GM21367 (cell line): ENCODE measurements around the gene SOAT2.

ENCODE experiments used
- ATAC-seq: cut with Tn5 transposase; IDR thresholded peaks from one replicate; pipeline ENCODE4 v1.9.1; 2021; ENCODE audit not compliant: unreplicated experiment

SOAT2 gene

GRCh38 chr12:53102883-53103807 is at the start of gene SOAT2:
TSS of gene SOAT2 (plus strand) at chr12:53103486. CDS start at chr12:53103578, 92 bp downstream.
- no peak for ATAC-seq

- peak; percentile 82 for ATAC-seq
Observed at GRCh38 chr12:53054112-53054878, 49.0 kb upstream of the SOAT2 start.

GRCh38 chr12:53055471-53056266 is 47.6 kb upstream of the SOAT2 start:
- no peak for ATAC-seq

GRCh38 chr12:53056296-53056695 is 47.0 kb upstream of the SOAT2 start:
- ATAC-seq = no peak

GRCh38 chr12:53056901-53057300 is 46.4 kb upstream of the SOAT2 start:
- no peak for ATAC-seq

- no peak for ATAC-seq
Observed at GRCh38 chr12:53057816-53058500, 45.3 kb upstream of the SOAT2 start.

GRCh38 chr12:53058674-53059433 is 44.4 kb upstream of the SOAT2 start:
- ATAC-seq = no peak

GRCh38 chr12:53059434-53060063 is 43.7 kb upstream of the SOAT2 start:
- ATAC-seq = no peak

GRCh38 chr12:53060064-53060720 is 43.1 kb upstream of the SOAT2 start:
- no peak for ATAC-seq

GRCh38 chr12:53060721-53061276 is 42.5 kb upstream of the SOAT2 start:
- no peak for ATAC-seq

- ATAC-seq = no peak
Observed at GRCh38 chr12:53061404-53062010, 41.8 kb upstream of the SOAT2 start.

- no peak for ATAC-seq
Observed at GRCh38 chr12:53062011-53062961, 41.0 kb upstream of the SOAT2 start.

- no peak for ATAC-seq
Observed at GRCh38 chr12:53062977-53063707, 40.1 kb upstream of the SOAT2 start.

GRCh38 chr12:53063708-53064612 is 39.3 kb upstream of the SOAT2 start:
- ATAC-seq = no peak
